Sigmoid colon (tissue), 4 donors: ENCODE data around the gene C1orf210.

Experiments
- CTCF ChIP-seq, 4 experiments: fragments of 450-650 bp in 3 of 4; fragments of 200-600 bp in 1 of 4; IDR thresholded peaks; one replicate each; pipeline ENCODE4 v1.5.1; 2016 to 2019; ENCODE audit warnings: antibody characterized with exemption in 4 of 4, mild to moderate bottlenecking in 3 of 4, moderate library complexity in 2 of 4
- POLR2AphosphoS5 ChIP-seq, 4 donors: sonication (generic); formaldehyde crosslinking; IDR thresholded peaks; one replicate each; pipeline ENCODE4 v1.6.1; 2017; ENCODE audit warnings: antibody characterized with exemption in 4 of 4

GRCh38 chr1:43280692-43281091, 4.7 kb downstream of the C1orf210 start:
- TF ChIP-seq POLR2AphosphoS5 (IDR thresholded peaks at IDR 0.05) (no peak), CTCF (IDR thresholded peaks at IDR 0.05) (no peak)
